Measurements from ENCODE around the gene SLBP.

Gene SLBP

GRCh38 chr4:1669270-1669669 is 42.8 kb downstream of the SLBP start:
- TF ChIP-seq EZH2phosphoT487 (IDR thresholded peaks at IDR 0.05; ENCODE audit: low read depth) (no peak), CTCF (IDR thresholded peaks at IDR 0.05; ENCODE audit: low read depth, low read length) (no peak)
- H3K9ac ChIP-seq (ENCODE audit: low read length) = no peak overlapping the region
- no peaks in the 10 kb centered on the region for H3K4me1 ChIP-seq (ENCODE audit: low read length)
- no peak overlapping the region for H3K27ac ChIP-seq (ENCODE audit: low read length)
- no peaks in the 10 kb centered on the region for H3K9me3 ChIP-seq (ENCODE audit: insufficient read depth, low read length)
- H3K36me3 ChIP-seq (replicated peaks; ENCODE audit: low read depth, low read length) = no peaks in the 10 kb centered on the region
- H3K79me2 ChIP-seq (ENCODE audit: low read length) = no peaks in the 10 kb centered on the region
- no peak overlapping the region for H3K4me2 ChIP-seq (ENCODE audit: low read length)
- H2AFZ ChIP-seq (ENCODE audit: low read depth, low read length) = no peak overlapping the region
- H4K20me1 ChIP-seq (ENCODE audit: insufficient read depth, low read length) = no peaks in the 10 kb centered on the region
- no peak overlapping the region for H3K4me3 ChIP-seq (ENCODE audit: low read length)
- H3K27me3 ChIP-seq (ENCODE audit: low read depth, low read length) = no peaks in the 10 kb centered on the region

GRCh38 chr4:1668488-1668840 is 43.7 kb downstream of the SLBP start:
- no peak overlapping the region for H3K27ac ChIP-seq (ENCODE audit: low read length)
- H2AFZ ChIP-seq (ENCODE audit: low read depth, low read length) = no peak overlapping the region
- no peak overlapping the region for H3K4me2 ChIP-seq (ENCODE audit: low read length)
- H3K79me2 ChIP-seq (ENCODE audit: low read length) = no peaks in the 10 kb centered on the region
- no peak overlapping the region for H3K9ac ChIP-seq (ENCODE audit: low read length)
- H3K9me3 ChIP-seq (ENCODE audit: insufficient read depth, low read length) = no peaks in the 10 kb centered on the region
- TF ChIP-seq EZH2phosphoT487 (IDR thresholded peaks at IDR 0.05; ENCODE audit: low read depth) = no peak
- TF ChIP-seq CTCF (IDR thresholded peaks at IDR 0.05; ENCODE audit: low read depth, low read length) = no peak
- no peak overlapping the region for H3K4me3 ChIP-seq (ENCODE audit: low read length)
- no peaks in the 10 kb centered on the region for H3K4me1 ChIP-seq (ENCODE audit: low read length)
- no peaks in the 10 kb centered on the region for H3K27me3 ChIP-seq (ENCODE audit: low read depth, low read length)
- no peaks in the 10 kb centered on the region for H3K36me3 ChIP-seq (replicated peaks; ENCODE audit: low read depth, low read length)
- no peaks in the 10 kb centered on the region for H4K20me1 ChIP-seq (ENCODE audit: insufficient read depth, low read length)

GRCh38 chr4:1667273-1667672 is 44.8 kb downstream of the SLBP start:
- Histone ChIP-seq H3K4me2 (ENCODE audit: low read length) (no peak overlapping the region), H3K27me3 (ENCODE audit: low read depth, low read length) (no peaks in the 10 kb centered on the region), H2AFZ (ENCODE audit: low read depth, low read length) (no peak overlapping the region), H3K4me3 (ENCODE audit: low read length) (no peak overlapping the region), H4K20me1 (ENCODE audit: insufficient read depth, low read length) (no peaks in the 10 kb centered on the region), H3K4me1 (ENCODE audit: low read length) (no peaks in the 10 kb centered on the region), H3K79me2 (ENCODE audit: low read length) (no peaks in the 10 kb centered on the region), H3K9me3 (ENCODE audit: insufficient read depth, low read length) (no peaks in the 10 kb centered on the region), H3K9ac (ENCODE audit: low read length) (no peak overlapping the region), H3K36me3 (replicated peaks; ENCODE audit: low read depth, low read length) (no peaks in the 10 kb centered on the region), H3K27ac (ENCODE audit: low read length) (no peak overlapping the region)
- TF ChIP-seq EZH2phosphoT487 (IDR thresholded peaks at IDR 0.05; ENCODE audit: low read depth) (no peak), CTCF (IDR thresholded peaks at IDR 0.05; ENCODE audit: low read depth, low read length) (no peak)

GRCh38 chr4:1666391-1666790 is 45.7 kb downstream of the SLBP start:
- no peak overlapping the region for H3K27ac ChIP-seq (ENCODE audit: low read length)
- no peaks in the 10 kb centered on the region for H3K79me2 ChIP-seq (ENCODE audit: low read length)
- TF ChIP-seq CTCF (IDR thresholded peaks at IDR 0.05; ENCODE audit: low read depth, low read length) (no peak), EZH2phosphoT487 (IDR thresholded peaks at IDR 0.05; ENCODE audit: low read depth) (no peak)
- H3K4me2 ChIP-seq (ENCODE audit: low read length) = no peak overlapping the region
- H3K9ac ChIP-seq (ENCODE audit: low read length) = no peak overlapping the region
- H4K20me1 ChIP-seq (ENCODE audit: insufficient read depth, low read length) = no peaks in the 10 kb centered on the region
- H3K36me3 ChIP-seq (replicated peaks; ENCODE audit: low read depth, low read length) = no peaks in the 10 kb centered on the region
- H3K9me3 ChIP-seq (ENCODE audit: insufficient read depth, low read length) = no peaks in the 10 kb centered on the region
- H3K27me3 ChIP-seq (ENCODE audit: low read depth, low read length) = no peaks in the 10 kb centered on the region
- H2AFZ ChIP-seq (ENCODE audit: low read depth, low read length) = no peak overlapping the region
- H3K4me1 ChIP-seq (ENCODE audit: low read length) = no peaks in the 10 kb centered on the region
- H3K4me3 ChIP-seq (ENCODE audit: low read length) = no peak overlapping the region

Data from OCI-LY3 (cell line).